ENCODE data around the gene COBL. TPM values are rescaled to one million over a fixed set of nuclear protein-coding genes. Genes with fewer than 3 reads are reported as not detected.
"Not testable (repeated sequence)": the region's sequence is repeated elsewhere in the genome, so short reads cannot be mapped to it uniquely, and the experiment has no call there.

The COBL gene
- total RNA-seq, 2 donors from 2014 or later: not detected

GRCh38 chr7:51220226-51220625, 96.4 kb downstream of the COBL start:
- Mint-ChIP-seq H3K36me3 (no peaks in the 10 kb centered on the region), H3K9me3 (no peaks in the 10 kb centered on the region), H3K27ac (no peak overlapping the region)
- no peak for DNase-seq (ENCODE audit: low spot score in 2 of 2)
- ATAC-seq: no peak

- no peaks in the 10 kb centered on the region for H3K36me3 Mint-ChIP-seq
- ATAC-seq: no peak
- H3K9me3 Mint-ChIP-seq: no peaks in the 10 kb centered on the region
- DNase-seq (ENCODE audit: low spot score in 2 of 2): no peak
- H3K27ac Mint-ChIP-seq: no peak overlapping the region
These were observed 97.2 kb downstream of the COBL start for GRCh38 chr7:51219261-51219988.

DNA sequence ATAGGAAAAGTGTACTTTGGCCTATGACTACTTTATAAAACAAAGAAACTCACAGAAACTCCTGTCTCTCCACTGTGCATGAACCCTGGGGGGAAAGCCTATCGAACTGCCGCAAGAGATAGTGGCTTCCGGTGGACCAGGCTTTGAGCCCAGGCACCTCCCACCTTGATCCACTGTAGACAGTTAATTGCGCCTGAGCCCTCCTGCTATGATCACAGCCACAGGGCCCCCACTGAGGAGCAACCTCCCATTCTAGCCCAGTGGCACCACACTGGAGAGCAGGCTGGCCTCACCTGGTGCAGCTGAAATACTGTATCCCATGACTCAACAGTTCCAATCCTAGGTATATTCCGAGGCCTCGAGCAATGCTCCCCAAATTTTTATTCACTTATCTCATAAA, 98.8 kb downstream of the COBL start:
- no peak for ATAC-seq
- no peak overlapping the region for H3K27ac Mint-ChIP-seq

DNA sequence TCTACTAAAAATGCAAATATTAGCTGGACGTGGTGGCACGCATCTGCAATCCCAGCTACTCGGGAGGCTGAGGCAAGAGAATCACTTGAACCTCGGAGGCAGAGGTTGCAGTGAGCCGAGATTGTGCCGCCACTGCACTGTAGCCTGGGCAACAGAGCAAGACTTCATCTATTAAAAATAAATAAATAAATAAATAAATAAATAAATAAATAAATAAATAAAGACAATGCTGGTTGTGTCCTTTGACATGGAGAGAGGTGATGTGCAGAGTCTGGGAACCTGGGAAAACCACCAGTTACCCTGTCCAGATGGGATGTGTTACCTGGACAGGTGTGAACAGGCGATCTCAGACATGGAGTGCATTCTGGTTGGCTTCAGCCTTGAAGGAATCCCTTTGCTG, 102.5 kb downstream of the COBL start:
- ATAC-seq: no peak
- no peak overlapping the region for H3K27ac Mint-ChIP-seq
- H3K36me3 Mint-ChIP-seq: no peaks in the 10 kb centered on the region
- H3K9me3 Mint-ChIP-seq: no peaks in the 10 kb centered on the region
- DNase-seq (ENCODE audit: low spot score in 2 of 2): no peak

More for the DNA sequence above, 98.8 kb downstream of the COBL start:
- no peak for DNase-seq (ENCODE audit: low spot score in 2 of 2)
- Mint-ChIP-seq H3K9me3 (no peaks in the 10 kb centered on the region), H3K36me3 (no peaks in the 10 kb centered on the region)

- ATAC-seq (peak; percentile 54 to 59), DNase-seq (ENCODE audit: low spot score in 2 of 2) (no peak)
- H3K9me3 Mint-ChIP-seq: no peaks in the 10 kb centered on the region
- no peak overlapping the region for H3K27ac Mint-ChIP-seq
- no peaks in the 10 kb centered on the region for H3K36me3 Mint-ChIP-seq
These were observed 103.0 kb downstream of the COBL start for GRCh38 chr7:51213618-51214017.

DNA sequence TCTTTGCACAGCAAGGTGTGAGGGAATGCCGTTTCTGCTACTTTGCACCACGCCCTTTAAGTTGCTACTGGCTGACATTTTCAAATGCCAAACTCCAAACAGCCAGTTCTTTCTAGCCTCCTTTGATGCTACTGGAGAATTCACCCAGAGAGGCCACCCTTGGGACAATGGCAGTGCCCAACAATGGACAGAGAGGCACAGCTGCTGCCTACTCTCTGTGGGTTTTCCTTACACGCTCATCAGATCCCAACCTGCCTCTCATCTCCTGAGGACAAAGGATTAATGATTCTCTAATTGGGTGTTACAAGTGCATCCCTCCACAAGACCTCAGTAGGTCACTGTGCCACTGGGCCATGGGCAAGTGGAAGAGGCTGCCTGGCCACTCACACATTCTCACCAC, 105.8 kb downstream of the COBL start:
- H3K27ac Mint-ChIP-seq: no peak overlapping the region

DNA sequence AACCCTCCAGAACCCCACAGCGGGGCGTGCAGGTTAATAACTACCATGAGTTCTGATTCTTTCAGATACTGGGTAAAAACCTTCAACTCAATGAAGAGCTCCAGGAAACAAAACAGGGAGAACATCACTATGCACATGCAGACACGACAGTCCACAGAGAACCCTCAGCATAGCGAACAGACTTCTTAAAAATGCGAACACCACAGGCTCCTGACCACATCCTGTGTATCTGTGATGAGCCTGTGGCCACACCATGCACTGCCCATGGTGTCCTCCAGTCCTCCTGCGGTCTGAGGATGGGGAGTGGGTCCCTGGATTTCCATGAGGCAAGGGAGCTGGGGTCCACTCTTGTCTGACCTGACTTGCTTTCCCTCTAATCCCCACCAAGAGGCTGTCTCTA, 107.2 kb downstream of the COBL start:
- ATAC-seq (no peak), DNase-seq (ENCODE audit: low spot score in 2 of 2) (no peak)
- H3K9me3 Mint-ChIP-seq: no peaks in the 10 kb centered on the region
- no peaks in the 10 kb centered on the region for H3K36me3 Mint-ChIP-seq
- H3K27ac Mint-ChIP-seq: no peak overlapping the region

More for the DNA sequence above, 105.8 kb downstream of the COBL start:
- H3K9me3 Mint-ChIP-seq: no peaks in the 10 kb centered on the region
- no peak for ATAC-seq
- H3K36me3 Mint-ChIP-seq: no peaks in the 10 kb centered on the region
- no peak for DNase-seq (ENCODE audit: low spot score in 2 of 2)

DNA sequence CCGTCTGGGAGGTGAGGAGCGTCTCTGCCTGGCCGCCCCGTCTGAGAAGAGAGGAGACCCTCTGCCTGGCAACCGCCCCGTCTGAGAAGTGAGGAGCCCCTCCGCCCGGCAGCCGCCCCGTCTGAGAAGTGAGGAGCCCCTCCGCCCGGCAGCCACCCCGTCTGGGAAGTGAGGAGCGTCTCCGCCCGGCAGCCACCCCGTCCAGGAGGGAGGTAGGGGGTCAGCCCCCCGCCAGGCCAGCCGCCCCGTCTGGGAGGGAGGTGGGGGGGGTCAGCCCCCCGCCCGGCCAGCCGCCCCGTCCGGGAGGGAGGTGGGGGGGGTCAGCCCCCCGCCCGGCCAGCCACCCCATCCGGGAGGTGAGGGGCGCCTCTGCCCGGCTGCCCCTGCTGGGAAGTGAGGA, 108.5 kb downstream of the COBL start:
- H3K9me3 Mint-ChIP-seq; DNase-seq (ENCODE audit: low spot score in 2 of 2); ATAC-seq; H3K36me3 Mint-ChIP-seq; H3K27ac Mint-ChIP-seq: not testable (repeated sequence)

DNA sequence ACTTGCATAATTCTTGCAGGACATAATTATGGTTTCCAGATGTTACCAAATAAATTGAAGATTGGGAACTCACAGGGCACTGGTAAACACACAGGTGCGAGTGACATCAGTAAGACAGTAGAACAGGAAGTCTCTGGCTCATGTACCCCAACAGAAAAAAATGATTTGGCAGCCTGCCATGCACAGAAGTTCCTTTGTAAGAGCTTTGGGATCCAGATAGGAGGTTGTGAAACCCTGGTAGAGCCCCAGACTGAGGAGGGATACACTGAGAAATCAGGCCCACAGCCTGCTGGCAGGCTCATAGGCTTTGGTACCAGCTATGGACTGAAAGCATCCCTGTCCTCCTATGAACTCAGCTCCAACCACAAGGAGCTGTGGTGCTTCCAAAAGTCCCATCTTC, 118.0 kb downstream of the COBL start:
- Mint-ChIP-seq H3K27ac (no peak overlapping the region), H3K9me3 (peaks cover 11 to 23% of the 10 kb centered on the region in 2 donors), H3K36me3 (peaks cover 7 to 9% of the 10 kb centered on the region in 2 donors)
- DNase-seq (ENCODE audit: low spot score in 2 of 2): no peak
- no peak for ATAC-seq

DNA sequence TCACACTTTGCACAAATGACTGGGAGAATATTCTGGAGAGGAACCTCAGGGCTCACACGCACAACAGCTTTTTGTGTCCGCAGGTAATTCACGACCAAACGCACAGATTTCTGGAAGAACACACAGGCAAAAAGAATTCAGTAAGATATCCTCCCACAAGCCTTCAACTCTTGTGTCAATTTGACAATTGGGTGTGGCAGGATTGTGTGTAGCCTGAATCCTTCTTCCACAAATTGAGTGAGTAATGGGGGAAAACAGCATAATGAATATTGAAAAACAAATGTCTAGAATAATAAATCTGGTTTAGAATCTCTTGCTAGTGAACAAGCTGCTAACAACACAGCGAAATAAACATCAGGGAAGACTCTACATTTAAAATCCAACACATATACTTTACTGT, 125.6 kb downstream of the COBL start:
- H3K36me3 Mint-ChIP-seq: no peaks in the 10 kb centered on the region
- DNase-seq (ENCODE audit: low spot score in 2 of 2): no peak
- no peak for ATAC-seq
- no peak overlapping the region for H3K27ac Mint-ChIP-seq
- H3K9me3 Mint-ChIP-seq: no peaks in the 10 kb centered on the region

GRCh38 chr7:51189777-51190176, 126.8 kb downstream of the COBL start:
- Mint-ChIP-seq H3K27ac (no peak overlapping the region), H3K9me3 (no peaks in the 10 kb centered on the region), H3K36me3 (no peaks in the 10 kb centered on the region)
- ATAC-seq (no peak), DNase-seq (ENCODE audit: low spot score in 2 of 2) (no peak)

DNA sequence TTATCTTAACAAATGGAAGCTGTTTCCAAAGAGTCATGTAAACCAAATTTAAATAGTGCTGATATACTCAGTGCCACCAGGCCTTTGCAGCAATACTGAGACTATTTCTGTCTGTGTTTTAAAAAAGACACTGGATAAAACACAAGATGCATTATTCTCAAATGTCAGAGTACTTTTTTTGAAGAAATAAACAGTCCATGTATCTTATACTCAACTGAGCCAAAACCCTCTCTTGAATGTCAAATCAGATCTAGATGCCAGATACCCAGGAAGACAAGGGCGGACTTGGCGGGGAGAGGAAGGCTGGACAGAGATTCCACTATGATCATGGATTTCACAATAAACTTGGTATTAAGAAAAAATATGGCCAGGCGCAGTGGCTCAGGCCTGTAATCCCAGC, 127.6 kb downstream of the COBL start:
- no peak overlapping the region for H3K27ac Mint-ChIP-seq
- DNase-seq (ENCODE audit: low spot score in 2 of 2): no peak
- no peak for ATAC-seq

GRCh38 chr7:51187941-51188340, 128.7 kb downstream of the COBL start:
- peak overlapping the region in 1 of 2 donors; percentile 72 for H3K27ac Mint-ChIP-seq
- no peak for DNase-seq (ENCODE audit: low spot score in 2 of 2)
- no peak for ATAC-seq
- H3K36me3 Mint-ChIP-seq: no peaks in the 10 kb centered on the region
- no peaks in the 10 kb centered on the region for H3K9me3 Mint-ChIP-seq

More for the DNA sequence above, 127.6 kb downstream of the COBL start:
- no peaks in the 10 kb centered on the region for H3K36me3 Mint-ChIP-seq
- H3K9me3 Mint-ChIP-seq: no peaks in the 10 kb centered on the region

DNA sequence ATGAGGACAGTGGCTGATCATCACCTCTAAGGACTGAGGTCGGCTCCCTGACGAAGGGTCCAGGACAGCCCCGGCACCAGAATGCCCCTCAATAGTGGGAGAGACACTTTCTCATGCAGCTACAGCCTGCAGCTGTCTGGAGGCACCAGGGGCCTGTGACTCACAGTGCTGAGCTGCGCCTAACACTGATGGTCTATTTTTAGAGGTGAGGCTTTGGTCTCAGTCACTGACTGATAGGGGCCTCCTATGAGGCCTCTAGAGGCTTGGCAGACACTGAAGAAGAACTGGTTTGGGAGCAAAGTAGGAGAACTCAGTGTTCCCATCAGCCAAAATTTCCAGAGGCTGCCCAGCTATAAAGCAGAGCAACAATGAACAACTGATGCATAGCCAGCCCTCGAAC, 130.1 kb downstream of the COBL start:
- ATAC-seq: no peak
- H3K36me3 Mint-ChIP-seq: no peaks in the 10 kb centered on the region
- no peaks in the 10 kb centered on the region for H3K9me3 Mint-ChIP-seq
- DNase-seq (ENCODE audit: low spot score in 2 of 2): no peak
- H3K27ac Mint-ChIP-seq: no peak overlapping the region

DNA sequence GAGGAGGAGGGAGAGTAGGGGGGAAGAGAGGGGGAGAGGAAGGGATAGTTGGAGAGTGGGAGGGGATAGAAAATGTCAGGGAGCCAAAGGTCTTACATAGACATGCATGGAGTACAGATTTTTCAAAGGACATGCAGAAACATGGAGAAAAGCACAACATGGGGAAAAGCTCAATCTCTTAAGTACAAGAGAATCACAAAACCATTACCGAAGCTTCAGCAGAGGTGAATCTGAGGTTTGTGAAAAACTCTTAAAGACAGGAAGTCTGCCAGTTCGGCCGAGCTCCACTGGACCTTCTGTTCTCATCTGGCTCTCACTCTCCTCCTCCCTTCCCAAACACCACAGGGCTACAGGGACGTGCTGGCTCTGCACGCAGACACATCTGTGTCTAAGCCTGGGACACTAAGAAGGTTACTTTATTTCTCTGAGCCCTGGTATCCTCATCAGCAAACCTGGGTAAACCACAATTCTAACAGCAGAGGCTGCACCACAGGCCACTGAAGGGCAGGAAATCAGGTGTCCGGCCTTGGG, 133.9 kb downstream of the COBL start:
- H3K27ac Mint-ChIP-seq: no peak overlapping the region
- H3K9me3 Mint-ChIP-seq: no peaks in the 10 kb centered on the region
- DNase-seq (ENCODE audit: low spot score in 2 of 2): no peak
- ATAC-seq: no peak
- no peaks in the 10 kb centered on the region for H3K36me3 Mint-ChIP-seq

DNA sequence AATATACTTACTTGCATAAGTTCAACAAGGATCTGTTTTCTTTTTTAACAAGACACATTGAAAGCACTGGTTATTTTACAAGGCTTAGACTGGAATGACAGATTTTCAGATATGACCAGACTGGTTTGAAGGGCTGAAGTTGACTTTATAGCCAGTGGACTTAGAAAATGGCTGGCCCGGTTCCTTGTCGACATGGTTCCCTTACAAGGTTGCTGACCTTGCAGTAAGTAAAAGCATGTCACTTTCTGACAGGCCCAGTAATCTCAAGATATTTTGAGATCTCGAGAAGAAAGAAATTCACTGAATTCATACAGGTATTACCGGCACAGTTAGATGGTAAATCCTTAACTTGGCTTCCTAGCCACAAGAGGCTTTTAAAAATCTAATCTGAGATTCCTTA, 136.5 kb downstream of the COBL start:
- no peak overlapping the region for H3K27ac Mint-ChIP-seq
- no peak for ATAC-seq
- H3K36me3 Mint-ChIP-seq: no peaks in the 10 kb centered on the region

DNA sequence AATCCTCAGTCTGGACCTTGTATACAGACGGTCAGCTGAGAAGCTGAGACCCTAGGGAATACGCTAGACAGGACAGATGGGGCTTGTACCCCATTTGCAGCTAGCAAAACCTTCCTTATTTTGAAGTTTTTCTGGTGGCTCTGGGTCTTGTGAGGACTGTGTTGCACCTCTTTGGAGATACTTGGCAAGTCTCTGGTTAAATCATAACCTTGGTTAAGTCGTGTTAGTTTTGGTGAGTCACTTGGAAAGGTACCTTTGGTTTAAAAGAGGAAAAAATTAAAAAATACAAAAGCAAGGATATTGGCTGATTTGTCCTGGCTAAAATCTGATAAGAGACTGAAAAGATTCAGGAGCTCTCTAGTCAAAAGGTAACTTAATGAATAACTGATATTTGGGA, 140.6 kb downstream of the COBL start:
- no peak overlapping the region for H3K27ac Mint-ChIP-seq
- no peaks in the 10 kb centered on the region for H3K9me3 Mint-ChIP-seq
- DNase-seq (ENCODE audit: low spot score in 2 of 2) (no peak), ATAC-seq (no peak)
- no peaks in the 10 kb centered on the region for H3K36me3 Mint-ChIP-seq

More for the DNA sequence above, 136.5 kb downstream of the COBL start:
- DNase-seq (ENCODE audit: low spot score in 2 of 2): no peak
- no peaks in the 10 kb centered on the region for H3K9me3 Mint-ChIP-seq

- H3K9me3 Mint-ChIP-seq: no peaks in the 10 kb centered on the region
- no peak for DNase-seq (ENCODE audit: low spot score in 2 of 2)
- ATAC-seq: no peak
- H3K36me3 Mint-ChIP-seq: no peaks in the 10 kb centered on the region
- H3K27ac Mint-ChIP-seq: no peak overlapping the region
These were observed 141.2 kb downstream of the COBL start for GRCh38 chr7:51175316-51175991.
